ENCODE results near the gene MBOAT1.

The MBOAT1 gene

DNA sequence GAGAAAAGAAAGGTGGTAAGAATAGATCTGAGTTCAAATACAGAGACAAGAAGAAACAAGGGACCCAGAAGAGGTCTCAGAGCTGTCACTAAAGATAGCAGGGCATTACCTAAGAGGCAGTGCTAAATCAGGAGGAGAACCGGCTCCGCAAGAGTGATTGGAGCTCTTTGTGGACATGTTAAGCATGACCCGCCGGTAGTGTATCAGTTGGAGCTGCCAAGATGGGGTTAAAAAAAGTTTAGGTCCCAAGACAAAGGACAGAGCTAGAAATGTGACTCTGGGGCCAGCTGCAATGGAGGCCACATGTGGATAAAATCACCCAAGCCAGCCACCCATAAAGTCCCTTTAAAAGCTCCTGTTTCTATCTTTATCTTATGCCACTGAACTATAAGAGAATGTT, 93.4 kb downstream of the MBOAT1 start:
- TF ChIP-seq, protein P1, sequence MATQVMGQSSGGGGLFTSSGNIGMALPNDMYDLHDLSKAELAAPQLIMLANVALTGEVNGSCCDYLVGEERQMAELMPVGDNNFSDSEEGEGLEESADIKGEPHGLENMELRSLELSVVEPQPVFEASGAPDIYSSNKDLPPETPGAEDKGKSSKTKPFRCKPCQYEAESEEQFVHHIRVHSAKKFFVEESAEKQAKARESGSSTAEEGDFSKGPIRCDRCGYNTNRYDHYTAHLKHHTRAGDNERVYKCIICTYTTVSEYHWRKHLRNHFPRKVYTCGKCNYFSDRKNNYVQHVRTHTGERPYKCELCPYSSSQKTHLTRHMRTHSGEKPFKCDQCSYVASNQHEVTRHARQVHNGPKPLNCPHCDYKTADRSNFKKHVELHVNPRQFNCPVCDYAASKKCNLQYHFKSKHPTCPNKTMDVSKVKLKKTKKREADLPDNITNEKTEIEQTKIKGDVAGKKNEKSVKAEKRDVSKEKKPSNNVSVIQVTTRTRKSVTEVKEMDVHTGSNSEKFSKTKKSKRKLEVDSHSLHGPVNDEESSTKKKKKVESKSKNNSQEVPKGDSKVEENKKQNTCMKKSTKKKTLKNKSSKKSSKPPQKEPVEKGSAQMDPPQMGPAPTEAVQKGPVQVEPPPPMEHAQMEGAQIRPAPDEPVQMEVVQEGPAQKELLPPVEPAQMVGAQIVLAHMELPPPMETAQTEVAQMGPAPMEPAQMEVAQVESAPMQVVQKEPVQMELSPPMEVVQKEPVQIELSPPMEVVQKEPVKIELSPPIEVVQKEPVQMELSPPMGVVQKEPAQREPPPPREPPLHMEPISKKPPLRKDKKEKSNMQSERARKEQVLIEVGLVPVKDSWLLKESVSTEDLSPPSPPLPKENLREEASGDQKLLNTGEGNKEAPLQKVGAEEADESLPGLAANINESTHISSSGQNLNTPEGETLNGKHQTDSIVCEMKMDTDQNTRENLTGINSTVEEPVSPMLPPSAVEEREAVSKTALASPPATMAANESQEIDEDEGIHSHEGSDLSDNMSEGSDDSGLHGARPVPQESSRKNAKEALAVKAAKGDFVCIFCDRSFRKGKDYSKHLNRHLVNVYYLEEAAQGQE (IDR thresholded peaks at IDR 0.05; ENCODE audit: insufficient read depth in 1 of 2, low read depth in 2 of 2, low read length in 2 of 2), result no peak
- TF ChIP-seq TAF1 (IDR thresholded peaks at IDR 0.05; ENCODE audit: borderline replicate concordance, insufficient read depth, low read length) (no peak), SIN3A (IDR thresholded peaks at IDR 0.05; ENCODE audit: borderline replicate concordance, insufficient read depth, low read length) (no peak), FOXP2 (optimal IDR thresholded peaks at IDR 0.05; ENCODE audit: borderline replicate concordance, extremely low read depth, extremely low read length, insufficient read depth) (no peak), POLR2AphosphoS5 (IDR thresholded peaks at IDR 0.05; ENCODE audit: low read depth, low read length) (no peak)

DNA sequence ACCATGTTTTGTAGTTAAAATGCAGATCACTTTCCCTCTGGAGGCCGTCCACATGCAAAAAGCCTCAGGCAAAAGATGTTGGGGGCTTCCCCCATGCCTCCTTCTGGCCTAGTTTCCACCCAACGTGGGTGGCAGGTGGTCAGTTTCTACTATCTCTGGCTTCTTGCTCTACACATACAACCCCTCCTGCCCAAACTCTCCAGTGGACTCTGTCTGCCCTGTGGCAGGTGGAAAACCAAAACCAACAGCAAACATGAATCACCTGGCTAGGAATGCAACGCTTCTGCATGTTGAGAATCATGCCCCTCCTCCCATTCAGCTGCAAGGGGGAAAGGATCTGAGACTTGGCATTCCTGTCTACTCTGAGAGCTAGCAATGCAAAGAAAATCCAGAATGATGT, 94.8 kb downstream of the MBOAT1 start:
- TF ChIP-seq FOXP2 (optimal IDR thresholded peaks at IDR 0.05; ENCODE audit: borderline replicate concordance, extremely low read depth, extremely low read length, insufficient read depth), result no peak

DNA sequence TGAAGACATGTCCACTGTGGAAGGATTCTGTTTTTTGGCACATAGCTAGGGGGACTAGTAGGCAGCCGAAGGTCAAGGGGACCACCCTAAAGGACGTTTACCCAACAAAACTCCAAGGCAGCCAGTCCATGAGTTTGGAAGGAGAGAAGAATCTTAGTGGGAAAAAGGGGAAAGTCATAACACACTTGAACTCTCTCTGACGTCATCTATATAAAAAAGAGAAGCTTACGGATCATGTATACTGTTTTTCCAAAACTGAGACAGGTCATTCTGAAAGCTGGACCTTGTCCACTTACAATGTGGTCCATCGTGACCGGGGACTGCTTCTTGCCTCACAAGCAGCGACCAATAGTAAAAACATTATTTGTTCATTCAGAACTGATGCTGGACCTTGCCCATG, 95.5 kb downstream of the MBOAT1 start:
- TF ChIP-seq SIN3A (IDR thresholded peaks at IDR 0.05; ENCODE audit: borderline replicate concordance, insufficient read depth, low read length) (no peak), FOXP2 (optimal IDR thresholded peaks at IDR 0.05; ENCODE audit: borderline replicate concordance, extremely low read depth, extremely low read length, insufficient read depth) (no peak), TAF1 (IDR thresholded peaks at IDR 0.05; ENCODE audit: borderline replicate concordance, insufficient read depth, low read length) (no peak), POLR2AphosphoS5 (IDR thresholded peaks at IDR 0.05; ENCODE audit: low read depth, low read length) (no peak)
- TF ChIP-seq, protein P1 (IDR thresholded peaks at IDR 0.05; ENCODE audit: insufficient read depth in 1 of 2, low read depth in 2 of 2, low read length in 2 of 2), result no peak

DNA sequence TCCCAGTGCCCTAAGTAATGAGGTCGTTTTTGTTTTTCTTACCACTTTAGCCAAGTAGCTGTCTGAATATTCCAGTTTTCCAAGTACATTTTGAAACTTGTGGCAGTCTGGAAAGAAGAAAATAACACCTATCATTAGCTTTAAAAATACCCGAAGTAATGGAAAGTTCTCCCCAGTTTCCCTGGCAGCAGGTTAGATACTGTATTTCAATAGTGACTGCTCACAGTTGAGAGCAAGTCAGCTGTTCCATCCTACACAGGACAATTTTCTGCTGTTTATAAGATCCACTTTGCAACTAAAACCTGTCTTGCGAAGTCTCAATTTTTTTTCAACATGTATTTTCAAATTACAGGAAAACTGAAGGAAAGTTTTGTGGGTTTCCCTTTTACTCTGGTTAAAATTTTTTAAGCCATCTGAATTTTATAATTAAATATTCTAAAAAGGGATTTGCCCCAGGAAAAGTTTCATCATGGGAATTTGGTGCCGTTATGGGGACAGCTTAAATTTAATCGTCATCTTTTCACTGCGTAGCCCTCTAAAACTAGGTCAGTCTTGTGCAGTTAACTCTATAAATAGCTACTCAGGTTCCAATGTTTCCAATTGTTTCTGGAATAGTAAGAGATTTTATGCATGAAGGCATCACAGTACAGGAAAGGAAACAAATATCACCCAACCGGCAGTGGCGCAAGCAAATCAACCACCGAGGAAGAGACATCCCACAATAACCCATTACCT, 96.9 kb downstream of the MBOAT1 start:
- TF ChIP-seq TAF1 (IDR thresholded peaks at IDR 0.05; ENCODE audit: borderline replicate concordance, insufficient read depth, low read length) (no peak), SIN3A (IDR thresholded peaks at IDR 0.05; ENCODE audit: borderline replicate concordance, insufficient read depth, low read length) (no peak), POLR2AphosphoS5 (IDR thresholded peaks at IDR 0.05; ENCODE audit: low read depth, low read length) (no peak), FOXP2 (optimal IDR thresholded peaks at IDR 0.05; ENCODE audit: borderline replicate concordance, extremely low read depth, extremely low read length, insufficient read depth) (no peak)
- TF ChIP-seq, protein P1 (IDR thresholded peaks at IDR 0.05; ENCODE audit: insufficient read depth in 1 of 2, low read depth in 2 of 2, low read length in 2 of 2), result no peak

DNA sequence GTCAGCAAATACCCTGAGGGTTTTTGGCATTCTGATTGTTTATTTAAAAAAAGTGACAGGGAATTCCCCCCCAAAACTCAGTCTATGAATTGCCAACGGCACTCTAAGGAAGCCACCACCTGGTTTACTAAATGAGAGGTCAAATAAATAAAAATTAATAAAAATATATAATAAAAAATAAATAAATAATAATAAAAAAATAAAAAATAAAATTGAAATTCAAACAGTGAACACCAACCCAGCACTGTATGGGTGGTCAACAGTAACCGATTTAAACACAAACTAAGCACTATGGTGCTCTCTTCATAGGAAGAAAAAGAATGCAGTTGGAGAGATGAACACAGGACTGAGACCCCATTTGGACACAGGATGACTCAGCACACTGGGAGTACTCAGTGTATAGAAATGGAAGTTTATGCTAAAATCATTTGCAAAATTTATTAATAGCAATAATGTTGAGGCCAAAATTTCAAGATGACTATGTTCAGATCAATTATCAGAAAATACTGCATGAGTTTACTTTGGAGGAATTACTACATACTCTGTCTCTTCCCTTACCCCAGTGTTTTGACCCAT, 98.5 kb downstream of the MBOAT1 start:
- TF ChIP-seq FOXP2 (optimal IDR thresholded peaks at IDR 0.05; ENCODE audit: borderline replicate concordance, extremely low read depth, extremely low read length, insufficient read depth) (no peak), POLR2AphosphoS5 (IDR thresholded peaks at IDR 0.05; ENCODE audit: low read depth, low read length) (no peak), SIN3A (IDR thresholded peaks at IDR 0.05; ENCODE audit: borderline replicate concordance, insufficient read depth, low read length) (no peak), TAF1 (IDR thresholded peaks at IDR 0.05; ENCODE audit: borderline replicate concordance, insufficient read depth, low read length) (no peak)
- TF ChIP-seq, protein P1 (IDR thresholded peaks at IDR 0.05; ENCODE audit: insufficient read depth in 1 of 2, low read depth in 2 of 2, low read length in 2 of 2), result no peak
